ENCODE data around the gene TCF3.

DNA sequence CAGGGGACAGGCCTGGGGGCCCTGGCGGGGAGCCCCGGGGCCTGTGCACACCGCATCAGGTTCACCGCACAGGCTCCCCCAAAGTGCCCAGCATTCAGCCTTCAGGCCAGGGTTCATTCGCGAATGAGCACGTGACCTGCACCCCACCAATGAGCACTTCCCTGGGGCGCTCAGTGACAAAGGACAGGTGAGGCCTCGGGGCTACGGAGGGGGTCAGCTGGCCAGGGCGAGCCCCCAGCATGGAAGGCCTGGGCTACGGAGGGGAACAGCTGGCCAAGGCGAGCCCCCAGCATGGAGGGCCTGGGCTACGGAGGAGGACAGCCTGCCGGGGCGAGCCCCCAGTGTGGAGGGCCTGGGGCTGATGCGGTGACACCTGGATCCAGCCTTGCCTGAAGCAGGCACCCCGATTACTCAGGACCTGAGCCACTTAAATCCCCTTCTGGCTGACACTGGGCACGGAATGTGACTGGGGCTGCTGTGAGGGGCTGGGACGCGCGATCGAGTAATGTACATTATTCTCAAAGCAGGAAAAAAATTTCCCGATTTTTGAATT lies 23.1 kb downstream of the TCF3 start:
- TF ChIP-seq, protein P1, sequence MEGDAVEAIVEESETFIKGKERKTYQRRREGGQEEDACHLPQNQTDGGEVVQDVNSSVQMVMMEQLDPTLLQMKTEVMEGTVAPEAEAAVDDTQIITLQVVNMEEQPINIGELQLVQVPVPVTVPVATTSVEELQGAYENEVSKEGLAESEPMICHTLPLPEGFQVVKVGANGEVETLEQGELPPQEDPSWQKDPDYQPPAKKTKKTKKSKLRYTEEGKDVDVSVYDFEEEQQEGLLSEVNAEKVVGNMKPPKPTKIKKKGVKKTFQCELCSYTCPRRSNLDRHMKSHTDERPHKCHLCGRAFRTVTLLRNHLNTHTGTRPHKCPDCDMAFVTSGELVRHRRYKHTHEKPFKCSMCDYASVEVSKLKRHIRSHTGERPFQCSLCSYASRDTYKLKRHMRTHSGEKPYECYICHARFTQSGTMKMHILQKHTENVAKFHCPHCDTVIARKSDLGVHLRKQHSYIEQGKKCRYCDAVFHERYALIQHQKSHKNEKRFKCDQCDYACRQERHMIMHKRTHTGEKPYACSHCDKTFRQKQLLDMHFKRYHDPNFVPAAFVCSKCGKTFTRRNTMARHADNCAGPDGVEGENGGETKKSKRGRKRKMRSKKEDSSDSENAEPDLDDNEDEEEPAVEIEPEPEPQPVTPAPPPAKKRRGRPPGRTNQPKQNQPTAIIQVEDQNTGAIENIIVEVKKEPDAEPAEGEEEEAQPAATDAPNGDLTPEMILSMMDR (IDR thresholded peaks at IDR 0.05 in 2 of 3, conservative IDR thresholded peaks at IDR 0.05 in 1 of 3; ENCODE audit: borderline replicate concordance in 1 of 3, insufficient read depth in 1 of 3, low read depth in 2 of 3, low read length in 2 of 3): no peak
- TF ChIP-seq ZNF274 (IDR thresholded peaks at IDR 0.05; ENCODE audit: low read depth, low read length) (no peak), POLR2A (IDR thresholded peaks at IDR 0.05; ENCODE audit: borderline replicate concordance, extremely low read depth, insufficient read depth, insufficient read length) (no peak), EZH2 (IDR thresholded peaks at IDR 0.05) (no peak), SP1 (IDR thresholded peaks at IDR 0.05; ENCODE audit: low read depth) (no peak), RAD21 (IDR thresholded peaks at IDR 0.05; ENCODE audit: low read depth) (no peak), EGR1 (IDR thresholded peaks at IDR 0.05; ENCODE audit: low read depth) (no peak), FOSL1 (IDR thresholded peaks at IDR 0.05; ENCODE audit: low read depth) (no peak), EZH2phosphoT487 (IDR thresholded peaks at IDR 0.05; ENCODE audit: borderline replicate concordance) (no peak)
- TF ChIP-seq, protein P2, sequence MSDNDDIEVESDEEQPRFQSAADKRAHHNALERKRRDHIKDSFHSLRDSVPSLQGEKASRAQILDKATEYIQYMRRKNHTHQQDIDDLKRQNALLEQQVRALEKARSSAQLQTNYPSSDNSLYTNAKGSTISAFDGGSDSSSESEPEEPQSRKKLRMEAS (IDR thresholded peaks at IDR 0.05): no peak
- TF ChIP-seq, protein P3, sequence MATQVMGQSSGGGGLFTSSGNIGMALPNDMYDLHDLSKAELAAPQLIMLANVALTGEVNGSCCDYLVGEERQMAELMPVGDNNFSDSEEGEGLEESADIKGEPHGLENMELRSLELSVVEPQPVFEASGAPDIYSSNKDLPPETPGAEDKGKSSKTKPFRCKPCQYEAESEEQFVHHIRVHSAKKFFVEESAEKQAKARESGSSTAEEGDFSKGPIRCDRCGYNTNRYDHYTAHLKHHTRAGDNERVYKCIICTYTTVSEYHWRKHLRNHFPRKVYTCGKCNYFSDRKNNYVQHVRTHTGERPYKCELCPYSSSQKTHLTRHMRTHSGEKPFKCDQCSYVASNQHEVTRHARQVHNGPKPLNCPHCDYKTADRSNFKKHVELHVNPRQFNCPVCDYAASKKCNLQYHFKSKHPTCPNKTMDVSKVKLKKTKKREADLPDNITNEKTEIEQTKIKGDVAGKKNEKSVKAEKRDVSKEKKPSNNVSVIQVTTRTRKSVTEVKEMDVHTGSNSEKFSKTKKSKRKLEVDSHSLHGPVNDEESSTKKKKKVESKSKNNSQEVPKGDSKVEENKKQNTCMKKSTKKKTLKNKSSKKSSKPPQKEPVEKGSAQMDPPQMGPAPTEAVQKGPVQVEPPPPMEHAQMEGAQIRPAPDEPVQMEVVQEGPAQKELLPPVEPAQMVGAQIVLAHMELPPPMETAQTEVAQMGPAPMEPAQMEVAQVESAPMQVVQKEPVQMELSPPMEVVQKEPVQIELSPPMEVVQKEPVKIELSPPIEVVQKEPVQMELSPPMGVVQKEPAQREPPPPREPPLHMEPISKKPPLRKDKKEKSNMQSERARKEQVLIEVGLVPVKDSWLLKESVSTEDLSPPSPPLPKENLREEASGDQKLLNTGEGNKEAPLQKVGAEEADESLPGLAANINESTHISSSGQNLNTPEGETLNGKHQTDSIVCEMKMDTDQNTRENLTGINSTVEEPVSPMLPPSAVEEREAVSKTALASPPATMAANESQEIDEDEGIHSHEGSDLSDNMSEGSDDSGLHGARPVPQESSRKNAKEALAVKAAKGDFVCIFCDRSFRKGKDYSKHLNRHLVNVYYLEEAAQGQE (IDR thresholded peaks at IDR 0.05; ENCODE audit: low read depth): no peak
- TF ChIP-seq, protein P4, sequence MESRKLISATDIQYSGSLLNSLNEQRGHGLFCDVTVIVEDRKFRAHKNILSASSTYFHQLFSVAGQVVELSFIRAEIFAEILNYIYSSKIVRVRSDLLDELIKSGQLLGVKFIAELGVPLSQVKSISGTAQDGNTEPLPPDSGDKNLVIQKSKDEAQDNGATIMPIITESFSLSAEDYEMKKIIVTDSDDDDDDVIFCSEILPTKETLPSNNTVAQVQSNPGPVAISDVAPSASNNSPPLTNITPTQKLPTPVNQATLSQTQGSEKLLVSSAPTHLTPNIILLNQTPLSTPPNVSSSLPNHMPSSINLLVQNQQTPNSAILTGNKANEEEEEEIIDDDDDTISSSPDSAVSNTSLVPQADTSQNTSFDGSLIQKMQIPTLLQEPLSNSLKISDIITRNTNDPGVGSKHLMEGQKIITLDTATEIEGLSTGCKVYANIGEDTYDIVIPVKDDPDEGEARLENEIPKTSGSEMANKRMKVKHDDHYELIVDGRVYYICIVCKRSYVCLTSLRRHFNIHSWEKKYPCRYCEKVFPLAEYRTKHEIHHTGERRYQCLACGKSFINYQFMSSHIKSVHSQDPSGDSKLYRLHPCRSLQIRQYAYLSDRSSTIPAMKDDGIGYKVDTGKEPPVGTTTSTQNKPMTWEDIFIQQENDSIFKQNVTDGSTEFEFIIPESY (IDR thresholded peaks at IDR 0.05; ENCODE audit: extremely low read depth, insufficient replicate concordance, low read length): no peak

Measured in HCT116 (cell line).